Endothelial cell (in vitro differentiated cells): ENCODE results near the gene TPX2. TPM values are rescaled to one million over a fixed set of nuclear protein-coding genes. Genes with fewer than 3 reads are reported as not detected.
A peak's percentile ranks its signal among the peaks of the same experiment; 100 is the strongest.

Source experiments
- DNase-seq: peaks from one replicate; pipeline ENCODE4 v3.0.0; 2021; ENCODE audit warnings: low spot score
- H3K27ac Mint-ChIP-seq: one replicate; pipeline ENCODE4 v1.8.0; 2021; ENCODE audit warnings: mixed read lengths, inconsistent platforms; ENCODE audit not compliant: unreplicated experiment
- H3K27me3 Mint-ChIP-seq: one replicate; pipeline ENCODE4 v1.8.0; 2021; ENCODE audit warnings: mild to moderate bottlenecking, moderate library complexity, mixed read lengths, inconsistent platforms; ENCODE audit not compliant: unreplicated experiment
- H3K36me3 Mint-ChIP-seq: one replicate; pipeline ENCODE4 v1.8.0; 2021; ENCODE audit warnings: mild to moderate bottlenecking, low read depth, mixed read lengths, inconsistent platforms; ENCODE audit not compliant: unreplicated experiment
- H3K4me1 Mint-ChIP-seq: one replicate; pipeline ENCODE4 v1.8.0; 2021; ENCODE audit warnings: mild to moderate bottlenecking, mixed read lengths, inconsistent platforms; ENCODE audit not compliant: unreplicated experiment
- H3K4me3 Mint-ChIP-seq: one replicate; pipeline ENCODE4 v1.8.0; 2021; ENCODE audit warnings: mild to moderate bottlenecking, mixed read lengths, inconsistent platforms; ENCODE audit not compliant: unreplicated experiment
- H3K9me3 Mint-ChIP-seq: one replicate; pipeline ENCODE4 v1.8.0; 2021; ENCODE audit warnings: mixed read lengths, inconsistent platforms; ENCODE audit not compliant: unreplicated experiment
- CTCF ChIP-seq: fragments of 200-600 bp; sonication (generic); IDR thresholded peaks from one replicate; pipeline ENCODE4 v1.5.0; 2021; ENCODE audit warnings: antibody characterized with exemption; ENCODE audit not compliant: unreplicated experiment
- total RNA-seq: library from RNA; stranded (reverse); fragmentation: NEBNext Ultra II Directional; extraction: Animal tissue kit (Norgen Biotek cat#: 25700); gene quantifications from one replicate; pipeline ENCODE4 v1.2.1, GENCODE V29; 2021; ENCODE audit not compliant: unreplicated experiment

The TPX2 gene
- total RNA-seq, 1 donor from 2014 or later = 27.2 TPM

GRCh38 chr20:31698803-31699718 is 40.0 kb upstream of the TPX2 start:
- Mint-ChIP-seq H3K27me3 (peaks cover 5% of the 10 kb centered on the region), H3K4me3 (no peak overlapping the region), H3K4me1 (peaks cover 45% of the 10 kb centered on the region), H3K27ac (peak overlapping the region; percentile 97), H3K36me3 (peaks cover 21% of the 10 kb centered on the region), H3K9me3 (no peaks in the 10 kb centered on the region)
- DNase-seq = peak; percentile 42
- no peak for TF ChIP-seq CTCF

GRCh38 chr20:31699801-31700728 is 39.0 kb upstream of the TPX2 start:
- peak overlapping the region; percentile 97 for H3K27ac Mint-ChIP-seq
- H3K4me1 Mint-ChIP-seq = peaks cover 44% of the 10 kb centered on the region

GRCh38 chr20:31700747-31701146 is 38.3 kb upstream of the TPX2 start:
- H3K4me3 Mint-ChIP-seq = no peak overlapping the region
- peak overlapping the region; percentile 97 for H3K27ac Mint-ChIP-seq
- no peaks in the 10 kb centered on the region for H3K9me3 Mint-ChIP-seq
- H3K4me1 Mint-ChIP-seq = peaks cover 42% of the 10 kb centered on the region
- DNase-seq = no peak
- TF ChIP-seq CTCF = no peak
- H3K36me3 Mint-ChIP-seq = peaks cover 19% of the 10 kb centered on the region
- H3K27me3 Mint-ChIP-seq = peaks cover 1% of the 10 kb centered on the region

More at GRCh38 chr20:31699801-31700728, 39.0 kb upstream of the TPX2 start:
- no peak for DNase-seq
- TF ChIP-seq CTCF = no peak
- H3K9me3 Mint-ChIP-seq = no peaks in the 10 kb centered on the region
- H3K27me3 Mint-ChIP-seq = peaks cover 2% of the 10 kb centered on the region
- no peak overlapping the region for H3K4me3 Mint-ChIP-seq
- peaks cover 22% of the 10 kb centered on the region for H3K36me3 Mint-ChIP-seq

GRCh38 chr20:31701591-31701990 is 37.5 kb upstream of the TPX2 start:
- peaks cover 47% of the 10 kb centered on the region for H3K4me1 Mint-ChIP-seq
- no peak for DNase-seq

More at GRCh38 chr20:31701591-31701990, 37.5 kb upstream of the TPX2 start:
- Mint-ChIP-seq H3K9me3 (no peaks in the 10 kb centered on the region), H3K4me3 (peak overlapping the region; percentile 13), H3K27me3 (peaks cover 1% of the 10 kb centered on the region), H3K27ac (peak overlapping the region; percentile 84), H3K36me3 (peaks cover 25% of the 10 kb centered on the region)
- TF ChIP-seq CTCF = no peak
